Transverse colon (tissue), 3 donors: ENCODE results near the gene SNTA1.

ENCODE experiments used
- CTCF ChIP-seq, 5 experiments: fragments of 200-600 bp in 3 of 5; fragments of 450-650 bp in 2 of 5; sonication (generic) in 3 of 5; IDR thresholded peaks; 1 replicate in 2 of 5; 2 replicates in 3 of 5; pipeline ENCODE4 v1.5.1; 2016 to 2017; ENCODE audit warnings: antibody characterized with exemption in 5 of 5, inconsistent platforms in 3 of 5, mild to moderate bottlenecking in 2 of 5, moderate library complexity in 1 of 5
- EP300 ChIP-seq: sonication (generic); formaldehyde crosslinking; IDR thresholded peaks from one replicate; pipeline ENCODE4 v1.6.1; 2017; ENCODE audit warnings: antibody characterized with exemption, low read depth
- POLR2A ChIP-seq: fragments of 450-650 bp; IDR thresholded peaks from one replicate; pipeline ENCODE4 v1.6.1; 2016; ENCODE audit warnings: antibody characterized with exemption, mild to moderate bottlenecking, moderate library complexity

- TF ChIP-seq CTCF (IDR thresholded peaks at IDR 0.05), result no peak
- no peak for TF ChIP-seq EP300
- TF ChIP-seq POLR2A, result no peak
Measured at GRCh38 chr20:33463332-33464101, 20.0 kb upstream of the SNTA1 start.
